AG04450 (cell line): ENCODE results near the gene ITPR3. TPM values are rescaled to one million over a fixed set of nuclear protein-coding genes. Genes with fewer than 3 reads are reported as not detected.

Source experiments
- CTCF ChIA-PET: fragments of 300-600, 350-600 bp; formaldehyde crosslinking; extraction: SDS; loops from one replicate; lab custom pipeline; 2022; ENCODE audit warnings: antibody characterized with exemption, inconsistent platforms; lab: Charles Lee
- POLR2A ChIA-PET: fragments of 350-600 bp; formaldehyde crosslinking; extraction: SDS; loops from one replicate; lab custom pipeline; 2021; ENCODE audit warnings: antibody characterized with exemption, inconsistent platforms; lab: Yijun Ruan, JAX
- DNase-seq: peaks from one replicate; pipeline ENCODE4 v3.0.0-alpha.2; 2011; ENCODE audit warnings: low read depth, low spot score
- H3K27ac ChIP-seq: one replicate; pipeline ENCODE4 v1.5.1; 2012; ENCODE audit warnings: low read depth, low read length, control low read depth
- H3K27me3 ChIP-seq: one replicate; pipeline ENCODE4 v1.6.0; 2012; ENCODE audit warnings: low read length; ENCODE audit not compliant: control insufficient read depth, insufficient read depth
- H3K4me3 ChIP-seq: 2 replicates; pipeline ENCODE4 v1.5.1; 2011; ENCODE audit warnings: mild to moderate bottlenecking, low read depth, low read length, control low read depth
- H3K9me3 ChIP-seq: 2 replicates; pipeline ENCODE4 v1.5.1; 2012; ENCODE audit warnings: low read length; ENCODE audit not compliant: control insufficient read depth, insufficient read depth
- CTCF ChIP-seq: IDR thresholded peaks from 2 replicates; pipeline ENCODE4 v1.5.1; 2011; ENCODE audit warnings: low read depth, low read length, control low read depth, inconsistent platforms
- polyA plus RNA-seq: library from polyadenylated mRNA; depleted of rRNA; stranded (reverse); fragments of >200 nt; gene quantifications from 2 replicates; pipeline ENCODE4 v1.2.3, GENCODE V29; 2011; rRNA removed
- small RNA-seq: library from RNA; depleted of rRNA; stranded (forward); fragments of <200 nt; gene quantifications from one replicate; pipeline ENCODE3, GENCODE V24; 2012; ENCODE audit warnings: low read depth; ENCODE audit not compliant: insufficient read length

ITPR3 gene
- polyA plus RNA-seq, 1 experiment: 4.4 TPM

GRCh38 chr6:33744895-33745546, 123.9 kb downstream of the ITPR3 start:
- H3K4me3 ChIP-seq: no peak overlapping the region
- TF ChIP-seq CTCF: no peak
- no peaks in the 10 kb centered on the region for H3K9me3 ChIP-seq
- H3K27ac ChIP-seq: peak overlapping the region; percentile 21
- ChIA-PET CTCF (interaction anchor here (0.6 to 5.2 kb wide), 27 partner anchors 7 to 1186 kb away, joined by 3 to 62 read pairs (median 5); partner anchors contain the start of gene UQCC2), POLR2A (interaction anchor here (1.3 to 1.8 kb wide), 2 partner anchors 25 to 26 kb away, joined by 3 to 9 read pairs; no protein-coding TSS in a partner anchor)
- H3K27me3 ChIP-seq: peaks cover 22% of the 10 kb centered on the region
- DNase-seq: no peak

DNA sequence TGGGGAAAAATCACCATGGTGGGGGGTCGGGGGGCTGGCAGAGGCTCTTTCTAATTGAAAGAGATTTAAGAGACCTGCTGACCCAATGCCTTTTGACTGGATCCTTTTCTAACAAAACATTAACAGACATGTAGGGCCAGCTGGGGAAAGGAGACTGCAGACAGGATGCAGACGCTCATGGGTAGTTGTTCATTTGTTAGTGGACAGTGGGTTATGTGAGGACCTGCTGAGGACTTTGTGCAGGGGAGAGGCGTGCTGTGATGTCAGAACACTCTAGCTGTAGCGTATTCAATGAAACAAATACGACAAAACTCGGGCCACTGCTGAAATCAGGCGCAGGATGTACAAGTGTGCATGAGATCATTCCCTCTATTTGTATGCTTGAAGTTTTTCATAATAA, 124.4 kb downstream of the ITPR3 start:
- TF ChIP-seq CTCF: no peak
- H3K9me3 ChIP-seq: no peaks in the 10 kb centered on the region
- no peak overlapping the region for H3K4me3 ChIP-seq
- peak overlapping the region; percentile 61 for H3K27ac ChIP-seq
- DNase-seq: no peak
- peaks cover 22% of the 10 kb centered on the region for H3K27me3 ChIP-seq
- POLR2A ChIA-PET: interaction anchor here (1.1 to 1.8 kb wide), 4 partner anchors 12 to 34 kb away, joined by 3 to 9 read pairs (median 4); partner anchors contain the start of gene UQCC2
- CTCF ChIA-PET: interaction anchor here (0.8 to 5.2 kb wide), 14 partner anchors 8 to 409 kb away, joined by 3 to 62 read pairs (median 10); partner anchors contain the start of gene UQCC2

Small RNA genes within 50 kb of the gene (small RNA-seq; reads per million reads assigned to genes)
- gene MIR3934: not detected

Other genes with a start within 250 kb of the ITPR3 start
- gene KIFC1, start 229.5 kb upstream of the ITPR3 start, polyA plus RNA-seq: 10.2 TPM in 2 replicates
- gene PHF1, start 210.3 kb upstream of the ITPR3 start, polyA plus RNA-seq: 26.6 and 29.7 TPM in 2 replicates
- gene CUTA, start 203.2 kb upstream of the ITPR3 start, polyA plus RNA-seq: 298 and 340 TPM in 2 replicates
- gene SYNGAP1, start 201.3 kb upstream of the ITPR3 start, polyA plus RNA-seq: 5.3 and 6.5 TPM in 2 replicates
- gene ZBTB9, start 166.7 kb upstream of the ITPR3 start, polyA plus RNA-seq: 5.8 and 6.0 TPM in 2 replicates
- gene BAK1, start 41.0 kb upstream of the ITPR3 start, polyA plus RNA-seq: 13.0 and 16.3 TPM in 2 replicates
- 67.9 and 84.1 TPM in 2 replicates for gene UQCC2, start 90.4 kb downstream of the ITPR3 start, polyA plus RNA-seq
- gene IP6K3, start 125.6 kb downstream of the ITPR3 start, polyA plus RNA-seq: 1.1 and 1.6 TPM in 2 replicates
- 47.4 and 53.9 TPM in 2 replicates for gene LEMD2, start 167.8 kb downstream of the ITPR3 start, polyA plus RNA-seq
- gene MLN, start 182.7 kb downstream of the ITPR3 start, polyA plus RNA-seq: not detected in 2 replicates